ENCODE measurements around the gene SH3D19.

DNA sequence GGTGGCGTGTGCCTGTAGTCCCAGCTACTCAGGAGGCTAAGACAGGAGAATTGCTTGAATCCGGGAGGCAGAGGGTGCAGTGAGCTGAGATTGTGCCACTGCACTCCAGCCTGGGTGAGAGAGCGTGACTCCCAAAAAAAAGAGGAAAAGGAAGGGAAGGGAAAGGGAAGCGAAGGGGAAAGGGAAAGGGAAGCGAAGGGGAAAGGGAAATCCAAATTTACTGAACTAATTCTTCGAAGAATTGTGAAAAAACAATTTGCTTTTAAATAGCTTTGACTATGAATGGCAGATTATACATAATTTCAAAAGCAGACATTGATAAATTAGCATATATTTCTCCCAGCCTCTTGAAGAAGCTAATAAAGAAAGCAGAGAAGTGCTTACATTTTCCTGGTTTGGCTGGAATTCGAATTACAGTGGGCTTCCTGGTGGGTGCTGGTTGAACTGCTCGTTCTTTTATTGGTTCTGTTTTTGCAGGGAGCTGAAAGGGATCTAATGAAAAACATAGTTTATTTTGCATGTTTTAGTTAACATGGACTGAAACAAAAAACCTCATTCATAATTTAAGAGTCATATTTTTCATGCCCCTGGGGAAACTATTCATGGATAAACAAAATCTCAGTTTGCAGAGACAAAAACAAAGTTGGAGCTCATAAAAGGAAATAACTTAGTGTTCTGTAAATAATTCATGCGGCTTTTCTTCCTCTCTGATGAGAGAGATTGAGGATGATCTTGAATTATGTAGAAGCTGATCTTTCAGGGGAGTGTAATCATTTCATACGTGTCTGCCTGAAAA, 160.0 kb downstream of the SH3D19 start:
- TF ChIP-seq, protein P1, sequence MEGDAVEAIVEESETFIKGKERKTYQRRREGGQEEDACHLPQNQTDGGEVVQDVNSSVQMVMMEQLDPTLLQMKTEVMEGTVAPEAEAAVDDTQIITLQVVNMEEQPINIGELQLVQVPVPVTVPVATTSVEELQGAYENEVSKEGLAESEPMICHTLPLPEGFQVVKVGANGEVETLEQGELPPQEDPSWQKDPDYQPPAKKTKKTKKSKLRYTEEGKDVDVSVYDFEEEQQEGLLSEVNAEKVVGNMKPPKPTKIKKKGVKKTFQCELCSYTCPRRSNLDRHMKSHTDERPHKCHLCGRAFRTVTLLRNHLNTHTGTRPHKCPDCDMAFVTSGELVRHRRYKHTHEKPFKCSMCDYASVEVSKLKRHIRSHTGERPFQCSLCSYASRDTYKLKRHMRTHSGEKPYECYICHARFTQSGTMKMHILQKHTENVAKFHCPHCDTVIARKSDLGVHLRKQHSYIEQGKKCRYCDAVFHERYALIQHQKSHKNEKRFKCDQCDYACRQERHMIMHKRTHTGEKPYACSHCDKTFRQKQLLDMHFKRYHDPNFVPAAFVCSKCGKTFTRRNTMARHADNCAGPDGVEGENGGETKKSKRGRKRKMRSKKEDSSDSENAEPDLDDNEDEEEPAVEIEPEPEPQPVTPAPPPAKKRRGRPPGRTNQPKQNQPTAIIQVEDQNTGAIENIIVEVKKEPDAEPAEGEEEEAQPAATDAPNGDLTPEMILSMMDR (IDR thresholded peaks at IDR 0.05 in 4 of 5, conservative IDR thresholded peaks at IDR 0.05 in 1 of 5): no peak
- TF ChIP-seq POLR2A (IDR thresholded peaks at IDR 0.05): no peak
